ENCODE results near the gene OLFM3.

DNA sequence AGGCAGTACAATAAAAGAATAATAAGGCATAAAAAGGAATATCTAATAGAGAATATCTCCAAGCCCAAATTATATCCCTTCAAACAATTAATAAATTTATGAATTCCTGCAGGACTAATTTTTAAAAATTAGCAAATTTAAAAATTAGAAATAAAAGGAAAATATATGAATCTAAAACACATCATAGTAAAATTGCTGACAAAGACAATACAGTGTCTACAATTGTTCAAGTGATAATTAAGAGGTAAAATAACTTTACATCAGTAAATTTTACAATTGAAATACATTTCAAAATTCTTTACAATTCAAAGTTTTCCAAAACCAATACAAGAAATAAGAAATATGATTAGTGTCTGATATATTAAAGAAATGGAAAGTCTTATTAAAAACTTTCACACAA, 22.8 kb upstream of the OLFM3 start:
- TF ChIP-seq, protein P1, sequence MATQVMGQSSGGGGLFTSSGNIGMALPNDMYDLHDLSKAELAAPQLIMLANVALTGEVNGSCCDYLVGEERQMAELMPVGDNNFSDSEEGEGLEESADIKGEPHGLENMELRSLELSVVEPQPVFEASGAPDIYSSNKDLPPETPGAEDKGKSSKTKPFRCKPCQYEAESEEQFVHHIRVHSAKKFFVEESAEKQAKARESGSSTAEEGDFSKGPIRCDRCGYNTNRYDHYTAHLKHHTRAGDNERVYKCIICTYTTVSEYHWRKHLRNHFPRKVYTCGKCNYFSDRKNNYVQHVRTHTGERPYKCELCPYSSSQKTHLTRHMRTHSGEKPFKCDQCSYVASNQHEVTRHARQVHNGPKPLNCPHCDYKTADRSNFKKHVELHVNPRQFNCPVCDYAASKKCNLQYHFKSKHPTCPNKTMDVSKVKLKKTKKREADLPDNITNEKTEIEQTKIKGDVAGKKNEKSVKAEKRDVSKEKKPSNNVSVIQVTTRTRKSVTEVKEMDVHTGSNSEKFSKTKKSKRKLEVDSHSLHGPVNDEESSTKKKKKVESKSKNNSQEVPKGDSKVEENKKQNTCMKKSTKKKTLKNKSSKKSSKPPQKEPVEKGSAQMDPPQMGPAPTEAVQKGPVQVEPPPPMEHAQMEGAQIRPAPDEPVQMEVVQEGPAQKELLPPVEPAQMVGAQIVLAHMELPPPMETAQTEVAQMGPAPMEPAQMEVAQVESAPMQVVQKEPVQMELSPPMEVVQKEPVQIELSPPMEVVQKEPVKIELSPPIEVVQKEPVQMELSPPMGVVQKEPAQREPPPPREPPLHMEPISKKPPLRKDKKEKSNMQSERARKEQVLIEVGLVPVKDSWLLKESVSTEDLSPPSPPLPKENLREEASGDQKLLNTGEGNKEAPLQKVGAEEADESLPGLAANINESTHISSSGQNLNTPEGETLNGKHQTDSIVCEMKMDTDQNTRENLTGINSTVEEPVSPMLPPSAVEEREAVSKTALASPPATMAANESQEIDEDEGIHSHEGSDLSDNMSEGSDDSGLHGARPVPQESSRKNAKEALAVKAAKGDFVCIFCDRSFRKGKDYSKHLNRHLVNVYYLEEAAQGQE (IDR thresholded peaks at IDR 0.05; ENCODE audit: insufficient replicate concordance, low read depth), result no peak
- no peak for TF ChIP-seq POLR2AphosphoS5 (IDR thresholded peaks at IDR 0.05; ENCODE audit: low read depth)
- TF ChIP-seq CTCF (IDR thresholded peaks at IDR 0.05; ENCODE audit: insufficient read depth, low read length), result no peak
- TF ChIP-seq GABPA (IDR thresholded peaks at IDR 0.05; ENCODE audit: low read depth), result no peak
- no peak for TF ChIP-seq SPI1 (IDR thresholded peaks at IDR 0.05; ENCODE audit: borderline replicate concordance, low read depth)

All from HL-60 (cell line).